Brain microvascular endothelial cell (primary cell): ENCODE measurements around the gene NTM.

ENCODE experiments used
- DNase-seq: peaks from one replicate; pipeline ENCODE4 v3.0.0-alpha.2; 2020
- H3K27ac ChIP-seq: fragments of 250-450 bp; sonication (Bioruptor Pico); 2 replicates; pipeline ENCODE4 v1.5.1; 2020; ENCODE audit warnings: mild to moderate bottlenecking, moderate library complexity
- H3K27me3 ChIP-seq: fragments of 250-450 bp; sonication (Bioruptor Pico); replicated peaks from 2 replicates; pipeline ENCODE4 v1.5.1; 2020; ENCODE audit warnings: mild to moderate bottlenecking
- H3K36me3 ChIP-seq: fragments of 250-450 bp; sonication (Bioruptor Pico); replicated peaks from 2 replicates; pipeline ENCODE4 v1.5.1; 2020; ENCODE audit warnings: mild to moderate bottlenecking
- H3K4me3 ChIP-seq: 2 replicates; pipeline ENCODE4 v1.5.1; 2011; ENCODE audit warnings: low read depth, mild to moderate bottlenecking, control low read depth, low read length, moderate library complexity
- CTCF ChIP-seq: IDR thresholded peaks from 2 replicates; pipeline ENCODE4 v1.5.1; 2011; ENCODE audit warnings: low read depth, mild to moderate bottlenecking, moderate library complexity, low read length, control low read depth, inconsistent platforms; ENCODE audit errors: missing control alignments
- in situ Hi-C: cut with HindIII; loops from 2 replicates; pipeline ENCODE4 v1.10.0; 2017; ENCODE audit warnings: low sequenced_read_pairs, low pct_ligation_motif_present

NTM gene

GRCh38 chr11:131962818-131963217 is 592.4 kb downstream of the NTM start:
- in situ Hi-C loops = no loop called here
- no peak for TF ChIP-seq CTCF
- H3K4me3 ChIP-seq = no peak overlapping the region

GRCh38 chr11:131964698-131965483 is 594.5 kb downstream of the NTM start:
- no peak for TF ChIP-seq CTCF
- Histone ChIP-seq H3K27me3 (no peaks in the 10 kb centered on the region), H3K4me3 (no peak overlapping the region), H3K27ac (no peak overlapping the region), H3K36me3 (peaks cover 7% of the 10 kb centered on the region)
- in situ Hi-C loops = no loop called here
- no peak for DNase-seq

More at GRCh38 chr11:131962818-131963217, 592.4 kb downstream of the NTM start:
- DNase-seq = no peak
- no peak overlapping the region for H3K27ac ChIP-seq
- no peaks in the 10 kb centered on the region for H3K27me3 ChIP-seq
- H3K36me3 ChIP-seq = peaks cover 12% of the 10 kb centered on the region

- no peak for TF ChIP-seq CTCF
- H3K4me3 ChIP-seq = no peak overlapping the region
- peaks cover 7% of the 10 kb centered on the region for H3K36me3 ChIP-seq
- no peak for DNase-seq
- H3K27me3 ChIP-seq = no peaks in the 10 kb centered on the region
- no peak overlapping the region for H3K27ac ChIP-seq
- in situ Hi-C loops = no loop called here
Measured at GRCh38 chr11:131965504-131965903, 595.1 kb downstream of the NTM start.

- no peak for DNase-seq
- Histone ChIP-seq H3K27me3 (no peaks in the 10 kb centered on the region), H3K36me3 (peaks cover 2% of the 10 kb centered on the region), H3K27ac (no peak overlapping the region), H3K4me3 (no peak overlapping the region)
- no peak for TF ChIP-seq CTCF
- in situ Hi-C loops = no loop called here
Measured at GRCh38 chr11:131966667-131967066, 596.3 kb downstream of the NTM start.

- no peak overlapping the region for H3K4me3 ChIP-seq
- no peak overlapping the region for H3K27ac ChIP-seq
- no peaks in the 10 kb centered on the region for H3K27me3 ChIP-seq
- DNase-seq = no peak
- no peaks in the 10 kb centered on the region for H3K36me3 ChIP-seq
- TF ChIP-seq CTCF = no peak
- in situ Hi-C loops = no loop called here
Measured at GRCh38 chr11:131969261-131969660, 598.8 kb downstream of the NTM start.

- Histone ChIP-seq H3K27ac (no peak overlapping the region), H3K27me3 (no peaks in the 10 kb centered on the region), H3K36me3 (no peaks in the 10 kb centered on the region), H3K4me3 (no peak overlapping the region)
- no peak for DNase-seq
- TF ChIP-seq CTCF = no peak
- in situ Hi-C loops = no loop called here
Measured at GRCh38 chr11:131973061-131973460, 602.6 kb downstream of the NTM start.
